Mononuclear cell (primary cell): ENCODE data around the gene SPIB. TPM values are rescaled to one million over a fixed set of nuclear protein-coding genes. Genes with fewer than 3 reads are reported as not detected.

ENCODE experiments used
- H3K27me3 ChIP-seq: 2 replicates; pipeline ENCODE4 v1.6.0; 2011; ENCODE audit warnings: low read length, control low read depth; ENCODE audit not compliant: insufficient read depth
- H3K4me1 ChIP-seq: 2 replicates; pipeline ENCODE4 v1.5.1; 2011; ENCODE audit warnings: mild to moderate bottlenecking, low read length, control low read depth; ENCODE audit not compliant: insufficient read depth
- H3K4me3 ChIP-seq: 2 replicates; pipeline ENCODE4 v1.5.1; 2011; ENCODE audit warnings: mild to moderate bottlenecking, low read length, moderate library complexity
- H3K9me3 ChIP-seq: 2 replicates; pipeline ENCODE4 v1.5.1; 2011; ENCODE audit warnings: low read depth, mild to moderate bottlenecking, control low read depth, low read length
- total RNA-seq: library from RNA; depleted of rRNA; stranded (reverse); fragments of >200 nt; gene quantifications from one replicate; pipeline ENCODE4 v1.2.3, GENCODE V29; 2012

The SPIB gene
- total RNA-seq, 1 donor: 5.6 TPM

DNA sequence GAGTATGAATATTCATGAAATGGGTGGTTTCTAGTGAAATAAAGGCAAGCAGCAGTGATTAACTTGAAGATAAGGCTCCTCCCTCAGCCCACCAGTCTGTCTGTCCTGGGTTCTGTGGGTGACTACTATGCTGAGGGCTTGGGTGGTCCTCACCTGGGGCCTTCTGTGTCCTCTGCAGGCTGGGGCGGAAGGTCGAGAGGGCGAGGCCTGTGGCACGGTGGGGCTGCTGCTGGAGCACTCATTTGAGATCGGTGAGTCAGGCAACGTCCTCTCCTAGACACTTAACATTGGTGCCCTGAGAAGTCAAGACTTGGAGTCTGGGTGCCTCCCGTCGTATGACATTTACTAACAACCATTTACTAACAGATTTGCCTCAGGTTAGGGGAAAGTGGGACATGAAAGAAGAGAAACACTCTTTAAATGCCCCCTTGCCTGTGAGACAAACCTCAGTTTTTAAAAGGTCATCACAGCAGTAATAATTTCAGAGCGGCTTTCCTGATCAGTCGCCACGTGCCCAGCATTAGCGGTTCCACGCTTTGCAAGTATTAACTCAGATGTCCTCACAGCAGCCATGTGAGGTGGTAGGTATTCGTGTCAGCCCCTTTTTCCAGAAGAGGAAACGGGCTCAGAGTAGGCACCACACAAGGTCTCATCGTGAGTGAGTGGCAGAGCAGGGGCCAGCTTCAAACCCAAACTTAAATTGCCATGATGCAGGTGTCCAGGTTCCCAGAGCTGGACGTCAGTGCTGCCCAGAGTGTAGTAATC, 59.2 kb downstream of the SPIB start:
- no peaks in the 10 kb centered on the region for H3K27me3 ChIP-seq
- peaks cover 14% of the 10 kb centered on the region for H3K4me1 ChIP-seq
- no peak overlapping the region for H3K4me3 ChIP-seq

GRCh38 chr19:50478901-50479715, 60.4 kb downstream of the SPIB start:
- no peaks in the 10 kb centered on the region for H3K9me3 ChIP-seq
- H3K4me3 ChIP-seq: no peak overlapping the region
- H3K27me3 ChIP-seq: no peaks in the 10 kb centered on the region
- H3K4me1 ChIP-seq: peaks cover 14% of the 10 kb centered on the region

More for the DNA sequence above, 59.2 kb downstream of the SPIB start:
- H3K9me3 ChIP-seq: no peaks in the 10 kb centered on the region

DNA sequence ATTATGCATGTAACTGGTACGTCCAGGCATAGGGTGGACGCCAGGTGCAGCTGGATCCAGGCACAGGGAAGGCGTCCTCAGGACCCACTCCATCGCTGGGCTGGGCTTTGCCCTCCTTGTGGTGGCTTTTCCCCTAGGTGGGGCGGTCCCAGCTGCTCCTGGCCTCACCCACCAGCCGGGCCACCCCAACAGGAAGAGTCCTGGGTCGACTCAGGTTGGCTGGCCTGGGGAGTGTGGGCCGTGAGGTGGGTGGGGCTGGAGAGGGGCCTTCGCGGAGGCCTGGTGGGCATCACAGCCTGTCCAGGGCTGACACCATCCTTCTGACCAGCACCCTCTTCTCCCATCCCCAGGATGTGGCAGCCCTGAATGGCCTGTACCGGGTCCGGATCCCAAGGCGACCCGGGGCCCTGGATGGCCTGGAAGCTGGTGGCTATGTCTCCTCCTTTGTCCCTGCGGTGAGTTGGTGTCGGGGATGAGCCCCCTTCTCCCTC, 61.1 kb downstream of the SPIB start:
- Histone ChIP-seq H3K9me3 (no peaks in the 10 kb centered on the region), H3K4me3 (no peak overlapping the region), H3K27me3 (no peaks in the 10 kb centered on the region), H3K4me1 (peaks cover 14% of the 10 kb centered on the region)

DNA sequence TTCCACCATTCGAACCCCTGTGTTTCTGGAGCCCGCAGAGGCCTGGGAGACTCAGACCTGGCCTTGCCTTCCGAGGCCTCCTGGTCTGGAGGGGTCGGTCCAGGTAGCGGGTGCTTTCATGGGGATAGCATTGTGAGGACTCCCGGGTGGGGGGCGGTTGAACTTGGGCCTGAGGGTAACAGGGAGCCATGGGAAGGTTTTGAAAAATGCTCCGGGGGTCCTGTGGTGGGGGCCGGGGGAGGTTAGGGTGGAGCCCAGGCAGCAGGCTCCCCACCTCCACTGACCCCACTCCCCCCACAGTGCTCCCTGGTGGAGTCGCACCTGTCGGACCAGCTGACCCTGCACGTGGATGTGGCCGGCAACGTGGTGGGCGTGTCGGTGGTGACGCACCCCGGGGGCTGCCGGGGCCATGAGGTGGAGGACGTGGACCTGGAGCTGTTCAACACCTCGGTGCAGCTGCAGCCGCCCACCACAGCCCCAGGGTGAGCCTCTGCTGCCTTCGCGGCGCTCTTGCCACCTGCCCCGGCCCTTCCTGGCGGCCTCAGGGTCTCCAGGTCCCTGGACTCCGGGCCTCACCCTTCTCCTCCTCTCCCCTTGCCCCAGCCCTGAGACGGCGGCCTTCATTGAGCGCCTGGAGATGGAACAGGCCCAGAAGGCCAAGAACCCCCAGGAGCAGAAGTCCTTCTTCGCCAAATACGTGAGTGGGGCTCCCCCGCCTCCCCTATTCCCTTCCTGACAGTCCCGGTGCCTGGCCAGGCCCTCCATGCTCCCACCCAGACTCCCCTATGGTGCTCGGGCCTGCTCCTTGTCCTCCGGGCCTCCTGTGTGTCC, 61.8 kb downstream of the SPIB start:
- Histone ChIP-seq H3K4me3 (no peak overlapping the region), H3K9me3 (no peaks in the 10 kb centered on the region), H3K27me3 (no peaks in the 10 kb centered on the region), H3K4me1 (peaks cover 14% of the 10 kb centered on the region)

Other genes starting within 250 kb of the SPIB start
- not detected for gene MYH14, start 215.3 kb upstream of the SPIB start, total RNA-seq
- gene KCNC3, start 89.6 kb upstream of the SPIB start, total RNA-seq: 2.1 TPM
- gene NAPSA, start 53.3 kb upstream of the SPIB start, total RNA-seq: not detected
- 125 TPM for gene NR1H2, start 42.5 kb upstream of the SPIB start, total RNA-seq
- 7.7 TPM for gene POLD1, start 34.6 kb upstream of the SPIB start, total RNA-seq
- 0.10 TPM for gene MYBPC2, start 14.0 kb downstream of the SPIB start, total RNA-seq
- gene EMC10, start 57.6 kb downstream of the SPIB start, total RNA-seq: 58.9 TPM
- 0.21 TPM for gene GARIN5A, start 57.9 kb downstream of the SPIB start, total RNA-seq
- gene JOSD2, start 92.3 kb downstream of the SPIB start, total RNA-seq: 8.4 TPM
- gene ASPDH, start 95.0 kb downstream of the SPIB start, total RNA-seq: not detected
- not detected for gene LRRC4B, start 149.5 kb downstream of the SPIB start, total RNA-seq
- gene SYT3, start 220.9 kb downstream of the SPIB start, total RNA-seq: not detected
- gene C19orf81, start 230.5 kb downstream of the SPIB start, total RNA-seq: not detected